ENCODE measurements around the gene COL23A1. TPM values are rescaled to one million over a fixed set of nuclear protein-coding genes. Genes with fewer than 3 reads are reported as not detected.

The COL23A1 gene
- total RNA-seq, 1 experiment from 2014 or later, result not detected

- H3K9ac ChIP-seq (ENCODE audit: low read length), result no peak overlapping the region
- no peaks in the 10 kb centered on the region for H3K4me1 ChIP-seq (ENCODE audit: insufficient read depth, low read length)
- no peaks in the 10 kb centered on the region for H3K79me2 ChIP-seq (ENCODE audit: low read length)
- TF ChIP-seq EZH2phosphoT487 (IDR thresholded peaks at IDR 0.05; ENCODE audit: borderline replicate concordance, low read length) (no peak), EZH2 (IDR thresholded peaks at IDR 0.05; ENCODE audit: low read length, unreplicated experiment) (no peak)
- TF ChIP-seq, protein P1, sequence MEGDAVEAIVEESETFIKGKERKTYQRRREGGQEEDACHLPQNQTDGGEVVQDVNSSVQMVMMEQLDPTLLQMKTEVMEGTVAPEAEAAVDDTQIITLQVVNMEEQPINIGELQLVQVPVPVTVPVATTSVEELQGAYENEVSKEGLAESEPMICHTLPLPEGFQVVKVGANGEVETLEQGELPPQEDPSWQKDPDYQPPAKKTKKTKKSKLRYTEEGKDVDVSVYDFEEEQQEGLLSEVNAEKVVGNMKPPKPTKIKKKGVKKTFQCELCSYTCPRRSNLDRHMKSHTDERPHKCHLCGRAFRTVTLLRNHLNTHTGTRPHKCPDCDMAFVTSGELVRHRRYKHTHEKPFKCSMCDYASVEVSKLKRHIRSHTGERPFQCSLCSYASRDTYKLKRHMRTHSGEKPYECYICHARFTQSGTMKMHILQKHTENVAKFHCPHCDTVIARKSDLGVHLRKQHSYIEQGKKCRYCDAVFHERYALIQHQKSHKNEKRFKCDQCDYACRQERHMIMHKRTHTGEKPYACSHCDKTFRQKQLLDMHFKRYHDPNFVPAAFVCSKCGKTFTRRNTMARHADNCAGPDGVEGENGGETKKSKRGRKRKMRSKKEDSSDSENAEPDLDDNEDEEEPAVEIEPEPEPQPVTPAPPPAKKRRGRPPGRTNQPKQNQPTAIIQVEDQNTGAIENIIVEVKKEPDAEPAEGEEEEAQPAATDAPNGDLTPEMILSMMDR (conservative IDR thresholded peaks at IDR 0.05; ENCODE audit: low read depth, low read length), result no peak
- H3K4me2 ChIP-seq (ENCODE audit: low read length), result no peak overlapping the region
- H2AFZ ChIP-seq (ENCODE audit: low read length), result no peak overlapping the region
- no peak overlapping the region for H3K27ac ChIP-seq (ENCODE audit: low read length)
- ATAC-seq (no peak), DNase-seq (no peak)
- peaks cover 5% of the 10 kb centered on the region; the same call in 1 of the 2 replicates for H3K27me3 ChIP-seq (ENCODE audit: low read length)
- no peaks in the 10 kb centered on the region for H3K9me3 ChIP-seq (ENCODE audit: low read length)
- ChIA-PET CTCF (no interaction called here), POLR2A (ENCODE audit: unreplicated experiment) (no interaction called here)
- H4K20me1 ChIP-seq (ENCODE audit: low read length), result no peaks in the 10 kb centered on the region
- no peaks in the 10 kb centered on the region for H3K36me3 ChIP-seq (ENCODE audit: low read depth, low read length)
- intact Hi-C loops (cut with micrococcal nuclease), result no loop called here
- H3K4me3 ChIP-seq (ENCODE audit: low read length), result no peak overlapping the region
- BruUV-seq (replicated peaks), result no TSS peak
- H3K9me2 ChIP-seq (replicated peaks; ENCODE audit: low read length), result no peaks in the 10 kb centered on the region
- H3F3A ChIP-seq (ENCODE audit: low read length, unreplicated experiment), result no peaks in the 10 kb centered on the region
These were observed 211.4 kb downstream of the COL23A1 start for GRCh38 chr5:178378527-178379484.

- H3K4me3 ChIP-seq (ENCODE audit: low read length), result no peak overlapping the region
- H4K20me1 ChIP-seq (ENCODE audit: low read length), result no peaks in the 10 kb centered on the region
- no peaks in the 10 kb centered on the region for H3K36me3 ChIP-seq (ENCODE audit: low read depth, low read length)
- BruUV-seq (replicated peaks), result no TSS peak
- POLR2A ChIA-PET (ENCODE audit: unreplicated experiment), result no interaction called here
- H2AFZ ChIP-seq (ENCODE audit: low read length), result no peak overlapping the region
- ATAC-seq, result no peak
- TF ChIP-seq, protein P1 (conservative IDR thresholded peaks at IDR 0.05; ENCODE audit: low read depth, low read length), result no peak
- TF ChIP-seq EZH2 (IDR thresholded peaks at IDR 0.05; ENCODE audit: low read length, unreplicated experiment) (no peak), EZH2phosphoT487 (IDR thresholded peaks at IDR 0.05; ENCODE audit: borderline replicate concordance, low read length) (no peak)
- intact Hi-C loops (cut with micrococcal nuclease), result no loop called here
- H3K9me3 ChIP-seq (ENCODE audit: low read length), result no peaks in the 10 kb centered on the region
- no peaks in the 10 kb centered on the region for H3F3A ChIP-seq (ENCODE audit: low read length, unreplicated experiment)
- no peak for DNase-seq
- H3K9ac ChIP-seq (ENCODE audit: low read length), result no peak overlapping the region
- H3K27ac ChIP-seq (ENCODE audit: low read length), result no peak overlapping the region
- H3K4me2 ChIP-seq (ENCODE audit: low read length), result no peak overlapping the region
- no peaks in the 10 kb centered on the region for H3K4me1 ChIP-seq (ENCODE audit: insufficient read depth, low read length)
- no peaks in the 10 kb centered on the region for H3K79me2 ChIP-seq (ENCODE audit: low read length)
- no peaks in the 10 kb centered on the region for H3K9me2 ChIP-seq (replicated peaks; ENCODE audit: low read length)
- peaks cover 5% of the 10 kb centered on the region; the same call in 1 of the 2 replicates for H3K27me3 ChIP-seq (ENCODE audit: low read length)
- CTCF ChIA-PET, result no interaction called here
These were observed 212.5 kb downstream of the COL23A1 start for GRCh38 chr5:178377583-178378270.

All from PC-3 (cell line).